Left lung (tissue), 10 donors: ENCODE data around the gene BTBD17. TPM values are rescaled to one million over a fixed set of nuclear protein-coding genes. Genes with fewer than 3 reads are reported as not detected.

Experiments
- ATAC-seq: fragments of 200-7000 bp; cut with Tn5 transposase; one replicate; pipeline ENCODE4 v1.9.1; 2020; ENCODE audit warnings: moderate library complexity
- DNase-seq, 4 donors: peaks; one replicate each; pipeline ENCODE4 v3.0.0-alpha.2; 2013 to 2020
- H3K27ac ChIP-seq, 2 donors: fragments of 200-600 bp; sonication (generic) in 1 of 2; one replicate each; pipeline versions ENCODE4 v1.5.0 to v1.8.0; 2020 to 2021
- H3K27me3 ChIP-seq, 2 donors: fragments of 200-600 bp; sonication (generic) in 1 of 2; one replicate each; pipeline versions ENCODE4 v1.5.0 to v1.8.0; 2020 to 2021
- H3K36me3 ChIP-seq, 2 donors: fragments of 200-600 bp; sonication (generic) in 1 of 2; one replicate each; pipeline versions ENCODE4 v1.5.0 to v1.8.0; 2020 to 2021
- H3K4me1 ChIP-seq, 2 donors: fragments of 200-600 bp; one replicate each; pipeline ENCODE4 v1.8.0; 2021
- H3K4me3 ChIP-seq, 2 donors: fragments of 200-600 bp; sonication (generic) in 1 of 2; one replicate each; pipeline versions ENCODE4 v1.5.0 to v1.8.0; 2020 to 2021; ENCODE audit warnings: mild to moderate bottlenecking in 1 of 2
- H3K9me3 ChIP-seq, 2 donors: fragments of 200-600 bp; sonication (generic) in 1 of 2; one replicate each; pipeline versions ENCODE4 v1.5.0 to v1.8.0; 2020 to 2021
- CTCF ChIP-seq, 2 donors: fragments of 200-600 bp; sonication (generic) in 1 of 2; IDR thresholded peaks; one replicate each; pipeline versions ENCODE4 v1.5.0 to v1.8.0; 2021; ENCODE audit warnings: antibody characterized with exemption in 2 of 2
- intact Hi-C, 2 donors: fragments of 100-400 bp; cut with DNase I; formaldehyde crosslinking; loops; one replicate each; pipeline versions ENCODE4 v1.11.2 to v1.14.2; 2022
- polyA plus RNA-seq, 6 donors: library from polyadenylated mRNA; unstranded; fragments of 120-200 nt; gene quantifications; one replicate each; pipeline ENCODE4 v1.2.1, GENCODE V29; 2013; ENCODE audit not compliant: insufficient read length in 6 of 6
- total RNA-seq, 2 donors: library from RNA; stranded (reverse); fragmentation: NEBNext Ultra II Directional; extraction: Animal tissue kit (Norgen Biotek cat#: 25700); gene quantifications; one replicate each; pipeline ENCODE4 v1.2.1, GENCODE V29; 2021
- donor health status: DM: no; HTN: yes; CAD: no.
- donor health status: DM: no; HTN: no; CAD: no.

Gene BTBD17
- total and polyA plus RNA-seq, 8 donors = 0.60 to 1.2 (median 1.0) TPM; not detected in 2

GRCh38 chr17:74325376-74325742, 36.3 kb downstream of the BTBD17 start:
- Histone ChIP-seq H3K27me3 (peaks cover 20 to 74% of the 10 kb centered on the region in 2 donors), H3K4me1 (peaks cover 6 to 18% of the 10 kb centered on the region in 2 donors), H3K4me3 (peak overlapping the region in 1 of 2 donors; percentile 7), H3K9me3 (no peaks in the 10 kb centered on the region), H3K27ac (no peak overlapping the region), H3K36me3 (no peaks in the 10 kb centered on the region)
- DNase-seq (no peak), ATAC-seq (no peak)
- intact Hi-C loops = no loop called here
- no peak for TF ChIP-seq CTCF (IDR thresholded peaks at IDR 0.05)

- peaks cover 20 to 67% of the 10 kb centered on the region in 2 donors for H3K27me3 ChIP-seq
- intact Hi-C loops = no loop called here
- no peak overlapping the region for H3K4me3 ChIP-seq
- no peaks in the 10 kb centered on the region for H3K9me3 ChIP-seq
- no peak for TF ChIP-seq CTCF (IDR thresholded peaks at IDR 0.05)
- no peak for DNase-seq
- no peaks in the 10 kb centered on the region for H3K36me3 ChIP-seq
- peaks cover 6 to 18% of the 10 kb centered on the region in 2 donors for H3K4me1 ChIP-seq
- no peak overlapping the region for H3K27ac ChIP-seq
- ATAC-seq = no peak
Measured at GRCh38 chr17:74324521-74324920, 37.1 kb downstream of the BTBD17 start.

GRCh38 chr17:74318391-74318790, 43.3 kb downstream of the BTBD17 start:
- DNase-seq = no peak
- no peaks in the 10 kb centered on the region for H3K4me1 ChIP-seq
- no peak overlapping the region for H3K4me3 ChIP-seq
- H3K36me3 ChIP-seq = no peaks in the 10 kb centered on the region
- no peak overlapping the region for H3K27ac ChIP-seq
- no peaks in the 10 kb centered on the region for H3K9me3 ChIP-seq
- no peak for TF ChIP-seq CTCF (IDR thresholded peaks at IDR 0.05)
- no peak for ATAC-seq
- H3K27me3 ChIP-seq = peaks cover 0 to 14% of the 10 kb centered on the region in 2 donors
- intact Hi-C loops = no loop called here

GRCh38 chr17:74317071-74317470, 44.6 kb downstream of the BTBD17 start:
- H3K4me3 ChIP-seq = no peak overlapping the region
- ATAC-seq = no peak
- no peaks in the 10 kb centered on the region for H3K4me1 ChIP-seq
- no peak overlapping the region for H3K27ac ChIP-seq
- H3K36me3 ChIP-seq = no peaks in the 10 kb centered on the region
- DNase-seq = no peak
- intact Hi-C loops = no loop called here
- peaks cover 0 to under 1% of the 10 kb centered on the region in 2 donors for H3K27me3 ChIP-seq
- peaks cover 0 to 9% of the 10 kb centered on the region in 2 donors for H3K9me3 ChIP-seq
- no peak for TF ChIP-seq CTCF (IDR thresholded peaks at IDR 0.05)

- H3K9me3 ChIP-seq = peaks cover 0 to 9% of the 10 kb centered on the region in 2 donors
- DNase-seq (no peak), ATAC-seq (no peak)
- H3K4me1 ChIP-seq = no peaks in the 10 kb centered on the region
- H3K27ac ChIP-seq = no peak overlapping the region
- no peaks in the 10 kb centered on the region for H3K36me3 ChIP-seq
- no peaks in the 10 kb centered on the region for H3K27me3 ChIP-seq
- intact Hi-C loops = no loop called here
- TF ChIP-seq CTCF (IDR thresholded peaks at IDR 0.05) = no peak
- H3K4me3 ChIP-seq = no peak overlapping the region
Measured at GRCh38 chr17:74316220-74316619, 45.4 kb downstream of the BTBD17 start.
